MCF 10A (cell line): ENCODE results near the gene PPEF2. TPM values are rescaled to one million over a fixed set of nuclear protein-coding genes. Genes with fewer than 3 reads are reported as not detected.

Experiments
- BruUV-seq: library from RNA; stranded (reverse); fragments of 400-500 nt; replicated peaks from 2 replicates; lab custom pipeline; 2021; lab: Mats Ljungman, UMichigan
- CTCF ChIA-PET: fragments of 300-600 bp; sonication (Branson Sonifier 250); formaldehyde crosslinking; extraction: SDS; loops from one replicate; lab custom pipeline; 2021; ENCODE audit warnings: antibody characterized with exemption, inconsistent platforms; lab: Yijun Ruan, JAX
- POLR2A ChIA-PET: fragments of 300-600, 350-650 bp; sonication (Branson Sonifier 250); formaldehyde crosslinking; extraction: SDS; loops from one replicate; lab custom pipeline; 2020; ENCODE audit warnings: antibody characterized with exemption, inconsistent platforms; lab: Yijun Ruan, JAX
- DNase-seq: peaks from one replicate; pipeline ENCODE4 v3.0.0-alpha.2; 2018; ENCODE audit not compliant: unreplicated experiment
- H3K27ac Mint-ChIP-seq: one replicate; pipeline ENCODE4 v1.8.0; 2022; ENCODE audit warnings: mild to moderate bottlenecking, low read depth, mixed read lengths; ENCODE audit not compliant: unreplicated experiment
- H3K27me3 Mint-ChIP-seq: one replicate; pipeline ENCODE4 v1.8.0; 2022; ENCODE audit warnings: mixed read lengths; ENCODE audit not compliant: insufficient read depth, unreplicated experiment
- H3K36me3 Mint-ChIP-seq: one replicate; pipeline ENCODE4 v1.8.0; 2022; ENCODE audit warnings: mild to moderate bottlenecking, moderate library complexity, mixed read lengths; ENCODE audit not compliant: insufficient read depth, unreplicated experiment
- H3K4me1 Mint-ChIP-seq: one replicate; pipeline ENCODE4 v1.8.0; 2022; ENCODE audit warnings: mixed read lengths; ENCODE audit not compliant: insufficient read depth, unreplicated experiment
- H3K4me3 Mint-ChIP-seq: one replicate; pipeline ENCODE4 v1.8.0; 2022; ENCODE audit warnings: mild to moderate bottlenecking, moderate library complexity, mixed read lengths; ENCODE audit not compliant: unreplicated experiment
- H3K9me3 Mint-ChIP-seq: one replicate; pipeline ENCODE4 v1.8.0; 2022; ENCODE audit warnings: mixed read lengths; ENCODE audit not compliant: unreplicated experiment
- CTCF ChIP-seq: fragments of 200-600 bp; IDR thresholded peaks from one replicate; pipeline ENCODE4 v1.8.0; 2022; ENCODE audit warnings: antibody characterized with exemption, mild to moderate bottlenecking; ENCODE audit not compliant: unreplicated experiment
- intact Hi-C: fragments of 100-400 bp; cut with micrococcal nuclease; formaldehyde crosslinking; loops from 2 replicates; pipeline ENCODE4 v1.14.1; 2022
- total RNA-seq: library from RNA; stranded (reverse); gene quantifications from 2 replicates; pipeline ENCODE4 v1.2.3, GENCODE V29; 2022

PPEF2 gene
- total RNA-seq, 1 experiment from 2014 or later, result not detected

GRCh38 chr4:75841641-75842520 lies 60.4 kb downstream of the PPEF2 start:
- intact Hi-C loops, result loop anchor here (10.0 kb wide), 1 partner anchor 967 kb away; no protein-coding TSS in a partner anchor
- Mint-ChIP-seq H3K4me1 (peaks cover 5% of the 10 kb centered on the region), H3K27ac (no peak overlapping the region), H3K27me3 (no peaks in the 10 kb centered on the region), H3K4me3 (no peak overlapping the region), H3K36me3 (no peaks in the 10 kb centered on the region), H3K9me3 (no peaks in the 10 kb centered on the region)
- ChIA-PET POLR2A (no interaction called here), CTCF (no interaction called here)
- no peak for TF ChIP-seq CTCF
- DNase-seq, result no peak
- BruUV-seq, result no TSS peak

- Mint-ChIP-seq H3K9me3 (no peaks in the 10 kb centered on the region), H3K36me3 (no peaks in the 10 kb centered on the region), H3K4me1 (no peaks in the 10 kb centered on the region), H3K27me3 (no peaks in the 10 kb centered on the region), H3K27ac (no peak overlapping the region), H3K4me3 (no peak overlapping the region)
- TF ChIP-seq CTCF, result no peak
- intact Hi-C loops, result no loop called here
- DNase-seq, result peak; percentile 8
- ChIA-PET CTCF (interaction anchor here (2.9 kb wide), 1 partner anchor 13 kb away, joined by 9 read pairs; no protein-coding TSS in a partner anchor), POLR2A (no interaction called here)
- BruUV-seq, result no TSS peak
Measured at GRCh38 chr4:75834772-75835154, 67.5 kb downstream of the PPEF2 start.

GRCh38 chr4:75834095-75834771 lies 68.0 kb downstream of the PPEF2 start:
- Mint-ChIP-seq H3K27ac (no peak overlapping the region), H3K36me3 (no peaks in the 10 kb centered on the region), H3K27me3 (no peaks in the 10 kb centered on the region), H3K9me3 (no peaks in the 10 kb centered on the region), H3K4me1 (no peaks in the 10 kb centered on the region), H3K4me3 (no peak overlapping the region)
- BruUV-seq, result no TSS peak
- ChIA-PET CTCF (interaction anchor here (0.9 to 2.9 kb wide), 2 partner anchors 14 to 33 kb away, joined by 4 to 9 read pairs; no protein-coding TSS in a partner anchor), POLR2A (no interaction called here)
- DNase-seq, result no peak
- intact Hi-C loops, result no loop called here
- TF ChIP-seq CTCF, result no peak

GRCh38 chr4:75831856-75832405 lies 70.3 kb downstream of the PPEF2 start:
- Mint-ChIP-seq H3K27me3 (no peaks in the 10 kb centered on the region), H3K9me3 (no peaks in the 10 kb centered on the region), H3K4me3 (no peak overlapping the region), H3K36me3 (no peaks in the 10 kb centered on the region), H3K4me1 (no peaks in the 10 kb centered on the region), H3K27ac (no peak overlapping the region)
- TF ChIP-seq CTCF, result no peak
- intact Hi-C loops, result no loop called here
- DNase-seq, result no peak
- CTCF ChIA-PET, result interaction anchor here (0.8 to 1.3 kb wide), 2 partner anchors 16 to 1061 kb away, joined by 3 to 5 read pairs; no protein-coding TSS in a partner anchor
- POLR2A ChIA-PET, result interaction anchor here (0.6 kb wide), 1 partner anchor 190 kb away, joined by 3 read pairs; no protein-coding TSS in a partner anchor
- BruUV-seq, result no TSS peak
